GM19452 (cell line): ENCODE data around the gene ANO2.
"Not testable (repeated sequence)": the region's sequence is repeated elsewhere in the genome, so short reads cannot be mapped to it uniquely, and the experiment has no call there.

ENCODE experiments used
- ATAC-seq: cut with Tn5 transposase; IDR thresholded peaks from one replicate; pipeline ENCODE4 v1.9.1; 2021; ENCODE audit not compliant: unreplicated experiment

Gene ANO2

GRCh38 chr12:5889381-5890047 lies 55.5 kb downstream of the ANO2 start:
- ATAC-seq = no peak

DNA sequence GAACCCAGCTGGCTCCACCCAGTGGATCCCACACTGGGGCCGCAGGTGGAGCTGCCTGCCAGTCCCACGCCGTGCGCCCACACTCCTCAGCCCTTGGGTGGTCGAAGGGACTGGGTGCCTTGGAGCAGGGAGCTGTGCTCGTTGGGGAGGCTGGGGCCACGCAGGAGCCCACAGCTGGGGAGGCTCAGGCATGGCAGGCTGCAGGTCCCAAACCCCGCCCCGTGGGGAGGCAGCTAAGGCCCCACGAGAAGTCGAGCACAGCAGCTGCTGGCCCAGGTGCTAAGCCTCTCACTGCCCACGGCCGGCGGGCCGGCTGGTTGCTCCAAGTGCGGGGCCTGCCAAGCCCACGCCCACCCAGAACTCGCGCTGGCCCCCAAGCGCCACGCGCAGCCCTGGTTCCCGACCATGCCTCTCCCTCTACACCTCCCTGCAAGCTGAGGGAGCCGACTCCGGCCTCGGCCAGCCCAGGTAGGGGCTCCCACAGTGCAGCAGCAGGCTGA lies 56.2 kb downstream of the ANO2 start:
- ATAC-seq = no peak

- not testable (repeated sequence) for ATAC-seq
Measured at GRCh38 chr12:5887819-5888218, 57.2 kb downstream of the ANO2 start.

DNA sequence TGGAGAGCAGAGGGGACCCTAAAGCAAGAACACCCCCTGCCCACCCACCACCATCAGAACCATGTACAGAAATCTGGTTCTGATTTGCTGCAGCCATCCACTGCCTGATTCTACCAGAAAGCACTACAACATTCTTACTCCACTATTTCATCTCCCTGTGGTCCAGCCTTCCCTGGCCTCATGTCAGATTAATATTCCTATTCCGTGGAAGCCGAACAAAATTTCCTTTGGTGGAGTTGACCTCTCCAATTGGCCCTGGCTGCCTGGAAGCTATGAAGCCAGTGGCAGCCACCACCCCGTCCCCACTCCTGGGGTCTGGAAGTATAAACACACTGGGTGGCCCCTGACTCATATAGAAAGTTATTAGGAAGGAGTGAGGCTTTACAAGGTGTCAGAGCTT lies 60.2 kb downstream of the ANO2 start:
- no peak for ATAC-seq

- no peak for ATAC-seq
Measured at GRCh38 chr12:5884285-5884684, 60.8 kb downstream of the ANO2 start.

DNA sequence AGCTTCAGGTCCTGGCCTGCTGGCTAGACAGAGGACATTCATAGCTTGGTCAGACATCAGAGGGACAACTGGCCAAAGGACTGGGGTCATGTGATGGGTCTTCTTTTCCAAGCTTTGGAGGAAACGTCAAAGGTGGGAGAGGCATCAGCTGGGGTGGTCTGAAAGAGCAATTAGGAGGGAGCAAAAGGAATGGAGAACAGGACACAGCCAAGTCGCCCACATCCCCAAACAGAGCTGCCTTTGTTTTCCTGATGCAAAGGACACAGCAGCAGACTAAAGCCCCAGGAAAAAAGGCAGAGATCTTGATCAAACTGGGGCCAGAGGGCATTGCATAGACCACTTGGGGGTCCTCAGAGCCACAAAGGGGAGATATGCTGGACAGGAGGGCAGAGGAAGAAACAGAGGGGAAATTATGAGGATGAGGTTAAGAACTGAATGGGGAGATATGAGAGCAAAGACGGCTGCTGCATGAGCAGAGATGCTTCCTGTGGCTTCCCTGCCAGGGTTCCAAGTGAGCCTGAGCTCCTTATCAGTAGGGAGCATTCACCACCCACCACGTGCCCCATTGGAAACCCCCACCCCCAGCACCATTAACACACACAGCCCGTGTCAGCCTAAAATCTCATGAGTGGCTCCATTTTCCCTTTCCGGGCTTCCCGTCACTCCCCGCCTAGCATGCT lies 62.4 kb downstream of the ANO2 start:
- no peak for ATAC-seq

GRCh38 chr12:5881666-5882065 lies 63.4 kb downstream of the ANO2 start:
- no peak for ATAC-seq

- no peak for ATAC-seq
Measured at GRCh38 chr12:5881101-5881606, 63.9 kb downstream of the ANO2 start.

DNA sequence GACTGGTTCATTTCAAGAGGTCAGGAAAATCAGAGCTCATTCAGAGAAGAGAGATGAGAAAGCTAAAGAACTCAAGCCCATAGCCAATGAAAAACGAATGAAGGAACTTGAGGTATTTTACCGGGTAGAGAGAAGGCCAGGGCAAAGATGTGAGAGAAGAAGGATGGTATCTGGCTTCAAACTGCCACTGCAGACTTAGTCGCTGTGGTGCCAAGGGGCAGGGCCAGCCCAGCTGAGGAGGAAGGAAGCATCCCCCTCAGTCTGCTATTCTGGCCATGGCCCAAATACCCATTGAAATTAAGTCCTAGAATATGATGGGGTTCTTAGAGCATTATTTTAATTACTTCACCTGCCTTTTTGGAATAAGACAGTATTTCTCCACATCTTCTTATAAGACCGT lies 69.2 kb downstream of the ANO2 start:
- no peak for ATAC-seq

DNA sequence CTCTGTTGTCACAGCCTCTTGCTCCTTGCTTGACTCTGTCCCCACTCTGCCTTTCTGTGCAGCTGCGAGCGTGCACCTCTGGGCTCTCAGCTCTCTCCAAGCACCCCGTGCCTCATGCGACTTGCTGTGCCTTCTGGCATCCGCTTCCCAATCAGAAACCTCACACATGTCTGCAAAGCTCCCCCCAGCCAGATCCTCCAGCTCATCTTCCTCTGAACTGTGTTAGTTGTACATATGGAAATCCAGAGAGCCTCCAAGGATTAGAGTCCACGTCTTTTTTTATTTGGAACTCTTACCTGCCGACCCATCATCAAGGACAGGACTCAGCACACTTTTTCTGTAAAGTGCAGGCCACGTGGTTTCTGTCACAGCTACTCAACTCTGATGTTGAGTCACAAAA lies 70.5 kb downstream of the ANO2 start:
- ATAC-seq = no peak

GRCh38 chr12:5873281-5873919 lies 71.7 kb downstream of the ANO2 start:
- no peak for ATAC-seq

DNA sequence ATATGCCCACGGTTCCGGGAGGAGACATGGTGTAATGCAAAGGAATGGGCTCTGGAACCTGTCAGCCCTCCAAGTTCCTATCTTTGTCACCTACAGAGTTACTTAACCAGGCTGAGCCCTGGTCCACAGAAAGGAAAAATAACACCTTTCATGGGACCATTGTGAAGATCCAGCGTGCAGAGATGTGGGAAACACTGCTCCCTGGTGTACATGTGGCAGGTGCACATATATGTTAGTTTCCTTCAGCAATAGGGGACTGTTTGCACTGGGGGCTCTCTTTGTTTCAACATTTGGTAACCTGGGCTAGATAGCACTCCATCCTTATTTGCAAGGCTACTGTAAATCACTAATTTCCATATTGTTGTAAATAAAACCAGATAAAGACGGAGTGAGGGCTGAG lies 72.3 kb downstream of the ANO2 start:
- no peak for ATAC-seq

DNA sequence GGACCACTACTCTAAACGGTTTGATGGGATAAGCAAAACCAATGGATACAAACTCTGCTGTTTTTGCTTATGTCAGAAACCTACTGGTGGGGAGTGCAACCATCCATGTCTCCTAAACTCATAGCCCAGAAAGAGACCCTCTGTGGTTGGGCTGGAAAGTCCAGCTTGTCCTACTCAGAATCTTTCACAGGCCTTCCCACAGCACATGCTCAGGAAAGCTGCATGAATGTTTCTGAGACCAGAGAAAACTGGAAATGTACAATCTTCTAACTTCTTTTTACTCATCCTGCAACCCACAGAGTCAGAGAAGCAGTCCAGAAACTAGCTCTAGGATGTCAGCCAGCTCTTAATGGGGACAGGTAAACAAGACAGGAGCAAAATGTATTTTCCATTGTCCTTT lies 73.3 kb downstream of the ANO2 start:
- no peak for ATAC-seq

- ATAC-seq = no peak
Measured at GRCh38 chr12:5870183-5870582, 74.9 kb downstream of the ANO2 start.

DNA sequence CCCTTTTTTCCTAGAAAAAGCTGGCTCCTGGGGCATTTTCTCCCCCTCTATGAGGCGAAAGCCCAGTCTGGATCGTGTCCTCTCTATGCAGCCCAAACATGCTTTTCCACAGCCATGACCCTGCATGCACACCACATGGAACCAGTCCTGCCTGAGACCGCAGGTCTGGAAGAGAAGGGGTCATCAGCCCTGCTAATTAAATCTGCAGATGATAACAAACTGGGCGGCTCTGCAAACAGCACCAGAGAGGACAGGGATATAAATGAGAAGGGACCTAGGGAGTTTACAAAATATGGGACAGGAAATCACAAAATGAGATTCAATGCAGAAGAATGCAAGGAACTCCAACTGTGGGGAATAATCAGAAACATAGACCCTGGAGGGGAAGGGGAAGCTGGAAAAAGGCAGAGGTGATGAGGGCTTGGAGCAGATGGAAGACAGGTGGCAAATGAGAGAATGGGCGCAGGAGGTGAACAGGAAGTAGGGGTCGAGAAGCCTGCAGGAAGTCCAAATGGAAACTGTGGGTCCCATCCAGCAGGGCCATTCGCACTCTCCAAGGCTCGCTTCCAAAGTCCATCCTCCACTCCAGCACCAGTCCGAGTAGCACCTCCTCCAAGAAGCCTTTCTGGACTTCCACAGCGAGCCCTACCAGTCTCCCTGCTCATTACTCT lies 76.3 kb downstream of the ANO2 start:
- ATAC-seq = no peak

- no peak for ATAC-seq
Measured at GRCh38 chr12:5865397-5865796, 79.7 kb downstream of the ANO2 start.

DNA sequence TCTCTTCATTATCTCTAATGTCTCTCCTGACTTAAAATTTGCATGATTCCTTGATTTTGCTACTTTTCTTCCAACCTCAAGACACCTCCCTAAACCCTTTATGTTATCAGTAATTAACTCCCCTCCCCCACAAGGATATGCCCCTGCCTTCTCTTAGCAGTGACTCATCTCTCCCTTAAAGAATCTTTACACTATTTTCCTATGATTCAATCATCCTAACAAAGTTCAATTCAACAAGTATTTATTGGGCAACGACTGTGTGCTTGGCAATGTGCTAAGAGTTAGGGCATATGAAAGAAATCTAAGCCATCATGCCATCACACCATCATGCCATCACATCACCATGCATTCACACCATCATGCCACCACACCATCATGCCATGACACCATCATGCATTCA lies 80.1 kb downstream of the ANO2 start:
- ATAC-seq = no peak

- no peak for ATAC-seq
Measured at GRCh38 chr12:5864301-5864700, 80.8 kb downstream of the ANO2 start.

DNA sequence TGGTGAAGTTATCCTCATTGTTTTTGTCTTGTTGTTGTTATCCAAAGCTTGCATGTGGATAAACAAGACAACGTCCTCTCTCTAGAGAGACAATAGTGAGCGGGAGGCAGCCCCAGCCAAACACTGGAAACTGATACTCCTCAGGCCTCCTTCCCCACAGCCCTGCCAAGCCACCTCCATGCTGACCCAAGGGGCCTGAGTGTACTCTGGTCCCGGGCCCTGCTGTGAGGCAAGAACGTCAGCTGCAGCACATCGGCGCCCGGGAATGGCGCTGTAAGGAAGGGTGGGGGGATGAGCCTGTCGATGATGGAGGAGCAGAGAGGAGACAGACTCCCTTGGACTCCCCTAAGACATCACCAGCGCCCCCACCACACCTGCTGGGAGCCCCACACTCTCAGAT lies 83.6 kb downstream of the ANO2 start:
- ATAC-seq = no peak

GRCh38 chr12:5856692-5857091 lies 88.4 kb downstream of the ANO2 start:
- ATAC-seq = no peak

DNA sequence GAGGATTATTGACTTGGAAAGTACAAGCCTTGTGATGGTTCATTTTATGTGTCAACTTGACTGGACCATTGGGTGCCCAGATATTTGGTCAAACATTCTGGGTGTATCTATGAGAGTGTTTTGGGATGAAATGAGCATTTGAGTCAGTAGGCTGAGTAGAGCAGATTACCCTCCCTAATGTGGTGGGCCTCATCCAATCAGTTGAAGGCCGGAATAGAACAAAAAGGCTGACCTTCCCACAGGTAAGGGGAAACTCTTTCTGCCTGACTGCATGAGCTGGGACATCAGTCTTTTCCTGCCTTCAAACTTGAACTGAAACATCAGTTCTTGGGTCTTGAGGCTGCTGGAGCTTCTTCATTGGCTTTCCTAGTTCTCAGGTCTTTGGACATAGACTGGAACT lies 98.1 kb downstream of the ANO2 start:
- ATAC-seq = no peak

GRCh38 chr12:5840944-5841343 lies 104.1 kb downstream of the ANO2 start:
- no peak for ATAC-seq
